ENCODE results near the gene MAFG.

The MAFG gene

GRCh38 chr17:81942167-81942553 lies 14.6 kb upstream of the MAFG start:
- H3K9me3 ChIP-seq (ENCODE audit: insufficient read depth, low read depth, low read length): no peaks in the 10 kb centered on the region
- H3K14ac ChIP-seq (ENCODE audit: low read length): no peak overlapping the region
- H4K91ac ChIP-seq (ENCODE audit: low read depth, low read length): no peak overlapping the region
- no peaks in the 10 kb centered on the region for H3K4me1 ChIP-seq (ENCODE audit: control insufficient read depth in 1 of 2, insufficient read depth in 2 of 2, low read length in 2 of 2)
- H4K8ac ChIP-seq (ENCODE audit: low read depth, low read length): no peak overlapping the region
- no peak overlapping the region for H2BK5ac ChIP-seq (ENCODE audit: low read depth, low read length, poor library complexity)
- no peak overlapping the region for H3K4ac ChIP-seq (ENCODE audit: low read depth, low read length)
- no peak overlapping the region for H3K4me2 ChIP-seq (ENCODE audit: low read length)
- H2BK120ac ChIP-seq (ENCODE audit: insufficient read depth, low read length, poor library complexity): no peak overlapping the region
- no peaks in the 10 kb centered on the region for H3K79me2 ChIP-seq (ENCODE audit: control insufficient read depth, insufficient read depth, low read length, poor library complexity)
- no peak overlapping the region for H3K18ac ChIP-seq (ENCODE audit: low read length)
- no peak overlapping the region for H3K27ac ChIP-seq (ENCODE audit: low read depth, low read length)
- no CpG with 5 or more reads among the region's 12 CpGs for WGBS (ENCODE audit: extremely low coverage, insufficient coverage, insufficient read length)
- H2AK5ac ChIP-seq (ENCODE audit: low read length): no peak overlapping the region
- no peak overlapping the region for H3K4me3 ChIP-seq (ENCODE audit: low read depth, low read length)
- no peak overlapping the region for H4K12ac ChIP-seq (ENCODE audit: low read depth, low read length)
- H3K36me3 ChIP-seq (ENCODE audit: control insufficient read depth in 1 of 2, insufficient read depth in 2 of 2, low read length in 2 of 2): no peaks in the 10 kb centered on the region
- no peak overlapping the region for H3K9ac ChIP-seq (ENCODE audit: low read length)
- H3K23ac ChIP-seq (ENCODE audit: low read length): no peak overlapping the region
- DNase-seq: no peak
- H3K79me1 ChIP-seq (ENCODE audit: low read length): peaks cover 3% of the 10 kb centered on the region
- H2BK12ac ChIP-seq (ENCODE audit: low read length): no peak overlapping the region
- H3K27me3 ChIP-seq (ENCODE audit: insufficient read depth, low read length): no peaks in the 10 kb centered on the region
- no peak overlapping the region for H2AFZ ChIP-seq (ENCODE audit: insufficient read depth, low read length, poor library complexity)

DNA sequence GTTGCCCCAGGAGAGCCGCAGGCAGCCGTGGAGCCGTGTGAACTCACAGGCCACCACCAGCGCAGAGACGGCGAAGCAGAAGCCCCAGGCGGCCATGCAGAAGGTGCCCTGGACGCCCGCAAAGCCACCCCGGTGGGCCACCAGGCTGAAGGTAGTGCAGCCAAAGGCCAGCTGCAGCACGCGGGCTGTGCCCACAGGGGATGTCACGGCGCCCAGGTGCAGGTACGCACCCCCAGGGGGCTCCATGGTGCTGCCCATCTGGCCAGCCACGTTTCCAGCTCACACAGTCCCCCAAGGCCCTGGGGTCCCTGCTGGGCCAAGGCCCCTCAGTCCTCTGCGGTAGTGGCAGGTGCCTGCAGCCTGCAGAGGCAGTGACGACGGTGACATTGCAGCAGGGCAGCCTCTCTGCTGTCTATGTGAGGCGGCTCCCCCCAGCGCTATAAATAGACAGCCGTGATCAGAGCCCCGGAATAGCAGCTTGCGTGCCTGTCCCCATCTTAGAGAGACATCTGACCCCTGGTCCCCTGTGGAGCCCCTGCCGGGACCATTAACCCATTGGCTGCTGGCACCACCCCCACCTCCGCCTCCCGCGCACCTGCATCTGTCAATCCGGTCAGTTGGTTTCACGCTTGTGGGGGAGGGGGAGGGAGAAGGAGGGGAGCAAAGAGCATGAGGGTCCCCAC lies 14.1 kb upstream of the MAFG start:
- Histone ChIP-seq H2AFZ (ENCODE audit: insufficient read depth, low read length, poor library complexity) (no peak overlapping the region), H3K4me3 (ENCODE audit: low read depth, low read length) (peak overlapping the region; percentile 40), H2BK120ac (ENCODE audit: insufficient read depth, low read length, poor library complexity) (no peak overlapping the region), H3K36me3 (ENCODE audit: control insufficient read depth in 1 of 2, insufficient read depth in 2 of 2, low read length in 2 of 2) (no peaks in the 10 kb centered on the region), H4K12ac (ENCODE audit: low read depth, low read length) (no peak overlapping the region), H2BK5ac (ENCODE audit: low read depth, low read length, poor library complexity) (no peak overlapping the region), H4K91ac (ENCODE audit: low read depth, low read length) (no peak overlapping the region), H4K8ac (ENCODE audit: low read depth, low read length) (no peak overlapping the region), H2BK12ac (ENCODE audit: low read length) (no peak overlapping the region), H3K4ac (ENCODE audit: low read depth, low read length) (no peak overlapping the region), H3K14ac (ENCODE audit: low read length) (no peak overlapping the region), H3K4me2 (ENCODE audit: low read length) (no peak overlapping the region), H2AK5ac (ENCODE audit: low read length) (no peak overlapping the region), H3K23ac (ENCODE audit: low read length) (no peak overlapping the region), H3K9ac (ENCODE audit: low read length) (no peak overlapping the region), H3K79me2 (ENCODE audit: control insufficient read depth, insufficient read depth, low read length, poor library complexity) (peaks cover 4% of the 10 kb centered on the region), H3K79me1 (ENCODE audit: low read length) (peaks cover 7% of the 10 kb centered on the region), H3K4me1 (ENCODE audit: control insufficient read depth in 1 of 2, insufficient read depth in 2 of 2, low read length in 2 of 2) (peaks cover 3 to 4% of the 10 kb centered on the region in 2 experiments), H3K27ac (ENCODE audit: low read depth, low read length) (no peak overlapping the region), H3K18ac (ENCODE audit: low read length) (no peak overlapping the region), H3K27me3 (ENCODE audit: insufficient read depth, low read length) (no peaks in the 10 kb centered on the region), H3K9me3 (ENCODE audit: insufficient read depth, low read depth, low read length) (no peaks in the 10 kb centered on the region)
- WGBS (ENCODE audit: extremely low coverage, insufficient coverage, insufficient read length): no CpG with 5 or more reads among the region's 30 CpGs
- DNase-seq: no peak

GRCh38 chr17:81940538-81941483 lies 13.3 kb upstream of the MAFG start:
- no peaks in the 10 kb centered on the region for H3K9me3 ChIP-seq (ENCODE audit: insufficient read depth, low read depth, low read length)
- H2AK5ac ChIP-seq (ENCODE audit: low read length): no peak overlapping the region
- no peak overlapping the region for H3K27ac ChIP-seq (ENCODE audit: low read depth, low read length)
- peaks cover 4% of the 10 kb centered on the region for H3K79me2 ChIP-seq (ENCODE audit: control insufficient read depth, insufficient read depth, low read length, poor library complexity)
- no peak overlapping the region for H3K14ac ChIP-seq (ENCODE audit: low read length)
- H3K23ac ChIP-seq (ENCODE audit: low read length): no peak overlapping the region
- H4K8ac ChIP-seq (ENCODE audit: low read depth, low read length): no peak overlapping the region
- no peak overlapping the region for H4K91ac ChIP-seq (ENCODE audit: low read depth, low read length)
- no peak overlapping the region for H3K4ac ChIP-seq (ENCODE audit: low read depth, low read length)
- H4K12ac ChIP-seq (ENCODE audit: low read depth, low read length): no peak overlapping the region
- no peak overlapping the region for H2BK12ac ChIP-seq (ENCODE audit: low read length)
- peaks cover 9% of the 10 kb centered on the region for H3K79me1 ChIP-seq (ENCODE audit: low read length)
- H2BK120ac ChIP-seq (ENCODE audit: insufficient read depth, low read length, poor library complexity): no peak overlapping the region
- peaks cover 6 to 9% of the 10 kb centered on the region in 2 experiments for H3K4me1 ChIP-seq (ENCODE audit: control insufficient read depth in 1 of 2, insufficient read depth in 2 of 2, low read length in 2 of 2)
- DNase-seq: no peak
- H3K4me3 ChIP-seq (ENCODE audit: low read depth, low read length): no peak overlapping the region
- H3K9ac ChIP-seq (ENCODE audit: low read length): no peak overlapping the region
- WGBS (ENCODE audit: extremely low coverage, insufficient coverage, insufficient read length): no CpG with 5 or more reads among the region's 56 CpGs
- H2AFZ ChIP-seq (ENCODE audit: insufficient read depth, low read length, poor library complexity): no peak overlapping the region
- no peak overlapping the region for H2BK5ac ChIP-seq (ENCODE audit: low read depth, low read length, poor library complexity)
- H3K27me3 ChIP-seq (ENCODE audit: insufficient read depth, low read length): no peaks in the 10 kb centered on the region
- no peaks in the 10 kb centered on the region for H3K36me3 ChIP-seq (ENCODE audit: control insufficient read depth in 1 of 2, insufficient read depth in 2 of 2, low read length in 2 of 2)
- no peak overlapping the region for H3K18ac ChIP-seq (ENCODE audit: low read length)
- no peak overlapping the region for H3K4me2 ChIP-seq (ENCODE audit: low read length)

GRCh38 chr17:81939881-81940385 lies 12.4 kb upstream of the MAFG start:
- H3K27ac ChIP-seq (ENCODE audit: low read depth, low read length): no peak overlapping the region
- H3K9me3 ChIP-seq (ENCODE audit: insufficient read depth, low read depth, low read length): no peaks in the 10 kb centered on the region
- no peak for DNase-seq
- H3K36me3 ChIP-seq (ENCODE audit: control insufficient read depth in 1 of 2, insufficient read depth in 2 of 2, low read length in 2 of 2): peaks cover 3% of the 10 kb centered on the region in 2 experiments
- no peak overlapping the region for H4K8ac ChIP-seq (ENCODE audit: low read depth, low read length)
- no peak overlapping the region for H3K4me2 ChIP-seq (ENCODE audit: low read length)
- no peak overlapping the region for H4K91ac ChIP-seq (ENCODE audit: low read depth, low read length)
- no peak overlapping the region for H3K9ac ChIP-seq (ENCODE audit: low read length)
- no peak overlapping the region for H3K4me3 ChIP-seq (ENCODE audit: low read depth, low read length)
- no peaks in the 10 kb centered on the region for H3K27me3 ChIP-seq (ENCODE audit: insufficient read depth, low read length)
- H3K18ac ChIP-seq (ENCODE audit: low read length): no peak overlapping the region
- no peak overlapping the region for H3K4ac ChIP-seq (ENCODE audit: low read depth, low read length)
- H3K4me1 ChIP-seq (ENCODE audit: control insufficient read depth in 1 of 2, insufficient read depth in 2 of 2, low read length in 2 of 2): peaks cover 6 to 9% of the 10 kb centered on the region in 2 experiments
- H3K79me2 ChIP-seq (ENCODE audit: control insufficient read depth, insufficient read depth, low read length, poor library complexity): peaks cover 4% of the 10 kb centered on the region
- no peak overlapping the region for H4K12ac ChIP-seq (ENCODE audit: low read depth, low read length)
- H2BK120ac ChIP-seq (ENCODE audit: insufficient read depth, low read length, poor library complexity): no peak overlapping the region
- no peak overlapping the region for H2BK5ac ChIP-seq (ENCODE audit: low read depth, low read length, poor library complexity)
- H2AK5ac ChIP-seq (ENCODE audit: low read length): no peak overlapping the region
- H3K23ac ChIP-seq (ENCODE audit: low read length): no peak overlapping the region
- no peak overlapping the region for H3K14ac ChIP-seq (ENCODE audit: low read length)
- WGBS (ENCODE audit: extremely low coverage, insufficient coverage, insufficient read length): no CpG with 5 or more reads among the region's 21 CpGs
- H2BK12ac ChIP-seq (ENCODE audit: low read length): no peak overlapping the region
- H3K79me1 ChIP-seq (ENCODE audit: low read length): peaks cover 9% of the 10 kb centered on the region
- no peak overlapping the region for H2AFZ ChIP-seq (ENCODE audit: insufficient read depth, low read length, poor library complexity)
